HEK293 (cell line): ENCODE data around the gene XPO5.

ENCODE experiments used
- GFI1B ChIP-seq: fragments of 450-650 bp; formaldehyde crosslinking; IDR thresholded peaks from 2 replicates; pipeline ENCODE4 v1.5.1; 2016; ENCODE audit warnings: missing biosample characterization, missing genetic modification characterization
- GLI4 ChIP-seq: fragments of 450-650 bp; formaldehyde crosslinking; IDR thresholded peaks from 2 replicates; pipeline ENCODE4 v1.5.1; 2016; ENCODE audit warnings: missing biosample characterization, missing genetic modification characterization
- GLIS2 ChIP-seq: fragments of 450-650 bp; formaldehyde crosslinking; IDR thresholded peaks from 2 replicates; pipeline ENCODE4 v1.5.1; 2016; ENCODE audit warnings: missing biosample characterization, missing genetic modification characterization
- KLF1 ChIP-seq: fragments of 450-650 bp; formaldehyde crosslinking; IDR thresholded peaks from 2 replicates; pipeline ENCODE4 v1.5.1; 2016; ENCODE audit warnings: missing biosample characterization, missing genetic modification characterization
- TRIM28 ChIP-seq: IDR thresholded peaks from 2 replicates; pipeline ENCODE4 v1.6.1; 2011; ENCODE audit warnings: low read length, control low read depth, borderline replicate concordance
- ZBTB20 ChIP-seq: fragments of 450-650 bp; formaldehyde crosslinking; IDR thresholded peaks from 2 replicates; pipeline ENCODE4 v1.5.1; 2016; ENCODE audit warnings: missing biosample characterization, missing genetic modification characterization
- ZBTB48 ChIP-seq: fragments of 450-650 bp; formaldehyde crosslinking; IDR thresholded peaks from 2 replicates; pipeline ENCODE4 v1.5.1; 2016; ENCODE audit warnings: missing biosample characterization, missing genetic modification characterization
- ZNF112 ChIP-seq: fragments of 450-650 bp; formaldehyde crosslinking; IDR thresholded peaks from 2 replicates; pipeline ENCODE4 v1.5.0; 2017; ENCODE audit warnings: missing biosample characterization, missing genetic modification characterization
- ZNF146 ChIP-seq: fragments of 450-650 bp; formaldehyde crosslinking; IDR thresholded peaks from 2 replicates; pipeline ENCODE4 v1.5.1; 2016; ENCODE audit warnings: missing biosample characterization, missing genetic modification characterization
- ZNF174 ChIP-seq: fragments of 450-650 bp; formaldehyde crosslinking; IDR thresholded peaks from 2 replicates; pipeline ENCODE4 v1.5.0; 2017; ENCODE audit warnings: missing biosample characterization, mild to moderate bottlenecking, missing genetic modification characterization
- ZNF202 ChIP-seq: fragments of 450-650 bp; formaldehyde crosslinking; IDR thresholded peaks from 2 replicates; pipeline ENCODE4 v1.5.1; 2016; ENCODE audit warnings: missing biosample characterization, missing genetic modification characterization, borderline replicate concordance
- ZNF324 ChIP-seq: fragments of 450-650 bp; formaldehyde crosslinking; IDR thresholded peaks from 2 replicates; pipeline ENCODE4 v1.5.1; 2016; ENCODE audit warnings: missing biosample characterization, missing genetic modification characterization
- ZNF37A ChIP-seq: fragments of 450-650 bp; IDR thresholded peaks from 2 replicates; pipeline ENCODE4 v1.5.1; 2018; ENCODE audit warnings: missing biosample characterization, missing genetic modification characterization
- ZNF473 ChIP-seq: fragments of 450-650 bp; formaldehyde crosslinking; IDR thresholded peaks from 2 replicates; pipeline ENCODE4 v1.5.1; 2017; ENCODE audit warnings: missing biosample characterization, missing genetic modification characterization
- ZNF600 ChIP-seq: fragments of 450-650 bp; formaldehyde crosslinking; IDR thresholded peaks from 2 replicates; pipeline ENCODE4 v1.5.1; 2016; ENCODE audit warnings: missing biosample characterization, missing genetic modification characterization
- ZNF629 ChIP-seq: fragments of 450-650 bp; formaldehyde crosslinking; IDR thresholded peaks from 2 replicates; pipeline ENCODE4 v1.5.1; 2017; ENCODE audit warnings: missing biosample characterization, missing genetic modification characterization
- ZNF658 ChIP-seq: fragments of 450-650 bp; formaldehyde crosslinking; IDR thresholded peaks from 2 replicates; pipeline ENCODE4; 2016; ENCODE audit warnings: missing biosample characterization, missing genetic modification characterization
- ZNF768 ChIP-seq: fragments of 450-650 bp; formaldehyde crosslinking; IDR thresholded peaks from 2 replicates; pipeline ENCODE4 v1.5.1; 2018; ENCODE audit warnings: missing biosample characterization, mild to moderate bottlenecking, missing genetic modification characterization
- ZSCAN16 ChIP-seq: fragments of 450-650 bp; formaldehyde crosslinking; IDR thresholded peaks from 2 replicates; pipeline ENCODE4 v1.5.1; 2016; ENCODE audit warnings: missing biosample characterization, missing genetic modification characterization
- TF ChIP-seq, protein P1 (sequence below): fragments of 450-650 bp; formaldehyde crosslinking; IDR thresholded peaks from 2 replicates; pipeline ENCODE4 v1.5.1; 2016; ENCODE audit warnings: missing biosample characterization, missing genetic modification characterization
- TF ChIP-seq, protein P2 (sequence below): fragments of 450-650 bp; formaldehyde crosslinking; IDR thresholded peaks from 2 replicates; pipeline ENCODE4 v1.5.1; 2016; ENCODE audit warnings: missing biosample characterization, missing genetic modification characterization
- TF ChIP-seq, protein P3 (sequence below): fragments of 450-650 bp; formaldehyde crosslinking; IDR thresholded peaks from 2 replicates; pipeline ENCODE4 v1.5.1; 2017; ENCODE audit warnings: missing biosample characterization, missing genetic modification characterization
- TF ChIP-seq, protein P4 (sequence below): fragments of 450-650 bp; formaldehyde crosslinking; IDR thresholded peaks from 2 replicates; pipeline ENCODE4 v1.5.1; 2016; ENCODE audit warnings: missing biosample characterization, missing genetic modification characterization
- TF ChIP-seq, protein P5 (sequence below): fragments of 450-650 bp; formaldehyde crosslinking; IDR thresholded peaks from 2 replicates; pipeline ENCODE4 v1.5.1; 2016; ENCODE audit warnings: missing biosample characterization, missing genetic modification characterization
- TF ChIP-seq, protein P6 (sequence below): fragments of 450-650 bp; formaldehyde crosslinking; IDR thresholded peaks from 2 replicates; pipeline ENCODE4 v1.5.1; 2017; ENCODE audit warnings: missing biosample characterization, missing genetic modification characterization

Gene XPO5

DNA sequence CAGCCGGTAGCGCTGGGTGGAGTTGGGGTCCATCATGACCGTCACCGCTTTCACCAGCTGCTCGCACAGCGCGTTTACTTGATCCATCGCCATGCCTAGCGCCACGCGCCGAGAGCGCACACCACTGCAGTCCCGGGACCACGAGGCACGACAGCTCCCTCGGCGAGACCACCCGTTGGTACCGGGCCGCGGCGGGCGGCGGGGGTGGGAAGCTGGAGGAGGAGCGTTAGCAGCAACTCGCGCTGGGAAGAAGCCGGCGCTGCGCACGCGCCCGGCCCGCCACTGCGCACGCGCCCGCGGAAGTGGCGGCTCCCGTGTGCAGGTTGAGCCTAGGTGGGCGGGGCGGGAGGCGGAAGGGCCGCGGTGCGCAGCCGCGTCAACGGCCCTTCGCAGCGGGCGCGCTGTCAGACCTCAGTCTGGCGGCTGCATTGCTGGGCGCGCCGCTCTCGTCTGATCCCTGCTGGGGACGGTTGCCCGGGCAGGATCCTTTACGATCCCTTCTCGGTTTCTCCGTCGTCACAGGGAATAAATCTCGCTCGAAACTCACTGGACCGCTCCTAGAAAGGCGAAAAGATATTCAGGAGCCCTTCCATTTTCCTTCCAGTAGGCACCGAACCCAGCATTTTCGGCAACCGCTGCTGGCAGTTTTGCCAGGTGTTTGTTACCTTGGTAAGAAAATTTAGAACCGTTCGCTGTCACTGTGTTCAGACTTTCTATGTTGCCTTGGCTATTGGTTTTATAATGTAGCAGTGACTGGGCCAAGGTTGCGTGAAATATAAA is at the start of gene XPO5, which contains the start of gene POLH (continued):
- TF ChIP-seq ZNF37A (tag by site-specific recombination) (no peak), GLI4 (tag by site-specific recombination) (no peak), TRIM28 (peak; percentile 47; the same call in 1 of the 2 replicates), ZNF658 (tag by site-specific recombination) (no peak), ZNF202 (tag by site-specific recombination) (no peak), ZBTB20 (tag by site-specific recombination) (peak; percentile 44; the same call in 1 of the 2 replicates), ZNF174 (tag by site-specific recombination) (no peak), ZNF146 (no peak; the same call in 1 of the 2 replicates), KLF1 (no peak), ZNF600 (no peak; the same call in 1 of the 2 replicates), ZNF629 (peak; percentile 52; the same call in 1 of the 2 replicates), ZNF112 (tag by site-specific recombination) (no peak), ZBTB48 (tag by site-specific recombination) (peak; percentile 67), GLIS2 (tag by site-specific recombination) (peak; percentile 69; the same call in 1 of the 2 replicates), ZNF324 (tag by site-specific recombination) (no peak), ZNF473 (tag by site-specific recombination) (no peak), GFI1B (tag by site-specific recombination) (0 out of 2 replicates have a peak, but pooled peaks have one; percentile 24), ZSCAN16 (tag by site-specific recombination) (no peak), ZNF768 (tag by site-specific recombination) (0 out of 2 replicates have a peak, but pooled peaks have one; percentile 10)
- TF ChIP-seq, protein P1, sequence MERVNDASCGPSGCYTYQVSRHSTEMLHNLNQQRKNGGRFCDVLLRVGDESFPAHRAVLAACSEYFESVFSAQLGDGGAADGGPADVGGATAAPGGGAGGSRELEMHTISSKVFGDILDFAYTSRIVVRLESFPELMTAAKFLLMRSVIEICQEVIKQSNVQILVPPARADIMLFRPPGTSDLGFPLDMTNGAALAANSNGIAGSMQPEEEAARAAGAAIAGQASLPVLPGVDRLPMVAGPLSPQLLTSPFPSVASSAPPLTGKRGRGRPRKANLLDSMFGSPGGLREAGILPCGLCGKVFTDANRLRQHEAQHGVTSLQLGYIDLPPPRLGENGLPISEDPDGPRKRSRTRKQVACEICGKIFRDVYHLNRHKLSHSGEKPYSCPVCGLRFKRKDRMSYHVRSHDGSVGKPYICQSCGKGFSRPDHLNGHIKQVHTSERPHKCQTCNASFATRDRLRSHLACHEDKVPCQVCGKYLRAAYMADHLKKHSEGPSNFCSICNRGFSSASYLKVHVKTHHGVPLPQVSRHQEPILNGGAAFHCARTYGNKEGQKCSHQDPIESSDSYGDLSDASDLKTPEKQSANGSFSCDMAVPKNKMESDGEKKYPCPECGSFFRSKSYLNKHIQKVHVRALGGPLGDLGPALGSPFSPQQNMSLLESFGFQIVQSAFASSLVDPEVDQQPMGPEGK = peak; percentile 92
- TF ChIP-seq, protein P2, sequence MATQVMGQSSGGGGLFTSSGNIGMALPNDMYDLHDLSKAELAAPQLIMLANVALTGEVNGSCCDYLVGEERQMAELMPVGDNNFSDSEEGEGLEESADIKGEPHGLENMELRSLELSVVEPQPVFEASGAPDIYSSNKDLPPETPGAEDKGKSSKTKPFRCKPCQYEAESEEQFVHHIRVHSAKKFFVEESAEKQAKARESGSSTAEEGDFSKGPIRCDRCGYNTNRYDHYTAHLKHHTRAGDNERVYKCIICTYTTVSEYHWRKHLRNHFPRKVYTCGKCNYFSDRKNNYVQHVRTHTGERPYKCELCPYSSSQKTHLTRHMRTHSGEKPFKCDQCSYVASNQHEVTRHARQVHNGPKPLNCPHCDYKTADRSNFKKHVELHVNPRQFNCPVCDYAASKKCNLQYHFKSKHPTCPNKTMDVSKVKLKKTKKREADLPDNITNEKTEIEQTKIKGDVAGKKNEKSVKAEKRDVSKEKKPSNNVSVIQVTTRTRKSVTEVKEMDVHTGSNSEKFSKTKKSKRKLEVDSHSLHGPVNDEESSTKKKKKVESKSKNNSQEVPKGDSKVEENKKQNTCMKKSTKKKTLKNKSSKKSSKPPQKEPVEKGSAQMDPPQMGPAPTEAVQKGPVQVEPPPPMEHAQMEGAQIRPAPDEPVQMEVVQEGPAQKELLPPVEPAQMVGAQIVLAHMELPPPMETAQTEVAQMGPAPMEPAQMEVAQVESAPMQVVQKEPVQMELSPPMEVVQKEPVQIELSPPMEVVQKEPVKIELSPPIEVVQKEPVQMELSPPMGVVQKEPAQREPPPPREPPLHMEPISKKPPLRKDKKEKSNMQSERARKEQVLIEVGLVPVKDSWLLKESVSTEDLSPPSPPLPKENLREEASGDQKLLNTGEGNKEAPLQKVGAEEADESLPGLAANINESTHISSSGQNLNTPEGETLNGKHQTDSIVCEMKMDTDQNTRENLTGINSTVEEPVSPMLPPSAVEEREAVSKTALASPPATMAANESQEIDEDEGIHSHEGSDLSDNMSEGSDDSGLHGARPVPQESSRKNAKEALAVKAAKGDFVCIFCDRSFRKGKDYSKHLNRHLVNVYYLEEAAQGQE (tag by site-specific recombination) = no peak
- TF ChIP-seq, protein P3, sequence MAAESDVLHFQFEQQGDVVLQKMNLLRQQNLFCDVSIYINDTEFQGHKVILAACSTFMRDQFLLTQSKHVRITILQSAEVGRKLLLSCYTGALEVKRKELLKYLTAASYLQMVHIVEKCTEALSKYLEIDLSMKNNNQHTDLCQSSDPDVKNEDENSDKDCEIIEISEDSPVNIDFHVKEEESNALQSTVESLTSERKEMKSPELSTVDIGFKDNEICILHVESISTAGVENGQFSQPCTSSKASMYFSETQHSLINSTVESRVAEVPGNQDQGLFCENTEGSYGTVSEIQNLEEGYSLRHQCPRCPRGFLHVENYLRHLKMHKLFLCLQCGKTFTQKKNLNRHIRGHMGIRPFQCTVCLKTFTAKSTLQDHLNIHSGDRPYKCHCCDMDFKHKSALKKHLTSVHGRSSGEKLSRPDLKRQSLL (tag by site-specific recombination) = 0 out of 2 replicates have a peak, but pooled peaks have one; percentile 17
- TF ChIP-seq, protein P4, sequence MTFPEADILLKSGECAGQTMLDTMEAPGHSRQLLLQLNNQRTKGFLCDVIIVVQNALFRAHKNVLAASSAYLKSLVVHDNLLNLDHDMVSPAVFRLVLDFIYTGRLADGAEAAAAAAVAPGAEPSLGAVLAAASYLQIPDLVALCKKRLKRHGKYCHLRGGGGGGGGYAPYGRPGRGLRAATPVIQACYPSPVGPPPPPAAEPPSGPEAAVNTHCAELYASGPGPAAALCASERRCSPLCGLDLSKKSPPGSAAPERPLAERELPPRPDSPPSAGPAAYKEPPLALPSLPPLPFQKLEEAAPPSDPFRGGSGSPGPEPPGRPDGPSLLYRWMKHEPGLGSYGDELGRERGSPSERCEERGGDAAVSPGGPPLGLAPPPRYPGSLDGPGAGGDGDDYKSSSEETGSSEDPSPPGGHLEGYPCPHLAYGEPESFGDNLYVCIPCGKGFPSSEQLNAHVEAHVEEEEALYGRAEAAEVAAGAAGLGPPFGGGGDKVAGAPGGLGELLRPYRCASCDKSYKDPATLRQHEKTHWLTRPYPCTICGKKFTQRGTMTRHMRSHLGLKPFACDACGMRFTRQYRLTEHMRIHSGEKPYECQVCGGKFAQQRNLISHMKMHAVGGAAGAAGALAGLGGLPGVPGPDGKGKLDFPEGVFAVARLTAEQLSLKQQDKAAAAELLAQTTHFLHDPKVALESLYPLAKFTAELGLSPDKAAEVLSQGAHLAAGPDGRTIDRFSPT (tag by site-specific recombination) = peak; percentile 29
- TF ChIP-seq, protein P5, sequence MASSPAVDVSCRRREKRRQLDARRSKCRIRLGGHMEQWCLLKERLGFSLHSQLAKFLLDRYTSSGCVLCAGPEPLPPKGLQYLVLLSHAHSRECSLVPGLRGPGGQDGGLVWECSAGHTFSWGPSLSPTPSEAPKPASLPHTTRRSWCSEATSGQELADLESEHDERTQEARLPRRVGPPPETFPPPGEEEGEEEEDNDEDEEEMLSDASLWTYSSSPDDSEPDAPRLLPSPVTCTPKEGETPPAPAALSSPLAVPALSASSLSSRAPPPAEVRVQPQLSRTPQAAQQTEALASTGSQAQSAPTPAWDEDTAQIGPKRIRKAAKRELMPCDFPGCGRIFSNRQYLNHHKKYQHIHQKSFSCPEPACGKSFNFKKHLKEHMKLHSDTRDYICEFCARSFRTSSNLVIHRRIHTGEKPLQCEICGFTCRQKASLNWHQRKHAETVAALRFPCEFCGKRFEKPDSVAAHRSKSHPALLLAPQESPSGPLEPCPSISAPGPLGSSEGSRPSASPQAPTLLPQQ (tag by site-specific recombination) = peak; percentile 86
- TF ChIP-seq, protein P6, sequence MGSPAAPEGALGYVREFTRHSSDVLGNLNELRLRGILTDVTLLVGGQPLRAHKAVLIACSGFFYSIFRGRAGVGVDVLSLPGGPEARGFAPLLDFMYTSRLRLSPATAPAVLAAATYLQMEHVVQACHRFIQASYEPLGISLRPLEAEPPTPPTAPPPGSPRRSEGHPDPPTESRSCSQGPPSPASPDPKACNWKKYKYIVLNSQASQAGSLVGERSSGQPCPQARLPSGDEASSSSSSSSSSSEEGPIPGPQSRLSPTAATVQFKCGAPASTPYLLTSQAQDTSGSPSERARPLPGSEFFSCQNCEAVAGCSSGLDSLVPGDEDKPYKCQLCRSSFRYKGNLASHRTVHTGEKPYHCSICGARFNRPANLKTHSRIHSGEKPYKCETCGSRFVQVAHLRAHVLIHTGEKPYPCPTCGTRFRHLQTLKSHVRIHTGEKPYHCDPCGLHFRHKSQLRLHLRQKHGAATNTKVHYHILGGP = 0 out of 2 replicates have a peak, but pooled peaks have one; percentile 24
